ENCODE measurements around the gene RIN3.
A peak's percentile ranks its signal among the peaks of the same experiment; 100 is the strongest.

The RIN3 gene

GRCh38 chr14:92556863-92557543, 43.4 kb downstream of the RIN3 start:
- DNase-seq: no peak

- no peak for DNase-seq
Measured at GRCh38 chr14:92557544-92557912, 43.9 kb downstream of the RIN3 start.

GRCh38 chr14:92558319-92558718, 44.7 kb downstream of the RIN3 start:
- no peak for DNase-seq

GRCh38 chr14:92559486-92559885, 45.9 kb downstream of the RIN3 start:
- no peak for DNase-seq

GRCh38 chr14:92560106-92560865, 46.7 kb downstream of the RIN3 start:
- no peak for DNase-seq

GRCh38 chr14:92561906-92562479, 48.4 kb downstream of the RIN3 start:
- no peak for DNase-seq

- no peak for DNase-seq
Measured at GRCh38 chr14:92563359-92563758, 49.8 kb downstream of the RIN3 start.

GRCh38 chr14:92563765-92564285, 50.2 kb downstream of the RIN3 start:
- DNase-seq: no peak

GRCh38 chr14:92564344-92565039, 50.9 kb downstream of the RIN3 start:
- DNase-seq: no peak

- no peak for DNase-seq
Measured at GRCh38 chr14:92565040-92565717, 51.6 kb downstream of the RIN3 start.

GRCh38 chr14:92565718-92566115, 52.1 kb downstream of the RIN3 start:
- no peak for DNase-seq

- no peak for DNase-seq
Measured at GRCh38 chr14:92567173-92567725, 53.7 kb downstream of the RIN3 start.

- DNase-seq: no peak
Measured at GRCh38 chr14:92568621-92569479, 55.3 kb downstream of the RIN3 start.

- DNase-seq: no peak
Measured at GRCh38 chr14:92570674-92571262, 57.2 kb downstream of the RIN3 start.

- no peak for DNase-seq
Measured at GRCh38 chr14:92572050-92572449, 58.5 kb downstream of the RIN3 start.

- no peak for DNase-seq
Measured at GRCh38 chr14:92573761-92574498, 60.3 kb downstream of the RIN3 start.

- DNase-seq: no peak
Measured at GRCh38 chr14:92575061-92575747, 61.6 kb downstream of the RIN3 start.

- no peak for DNase-seq
Measured at GRCh38 chr14:92575748-92576303, 62.2 kb downstream of the RIN3 start.

GRCh38 chr14:92577321-92577742, 63.8 kb downstream of the RIN3 start:
- peak; percentile 14 for DNase-seq

All from stimulated activated naive CD4-positive, alpha-beta T cell treated with Interleukin-2 at 50 U/mL for 16 hours (primary cell).